Measurements from ENCODE around the gene ATP1A1.

Gene ATP1A1

DNA sequence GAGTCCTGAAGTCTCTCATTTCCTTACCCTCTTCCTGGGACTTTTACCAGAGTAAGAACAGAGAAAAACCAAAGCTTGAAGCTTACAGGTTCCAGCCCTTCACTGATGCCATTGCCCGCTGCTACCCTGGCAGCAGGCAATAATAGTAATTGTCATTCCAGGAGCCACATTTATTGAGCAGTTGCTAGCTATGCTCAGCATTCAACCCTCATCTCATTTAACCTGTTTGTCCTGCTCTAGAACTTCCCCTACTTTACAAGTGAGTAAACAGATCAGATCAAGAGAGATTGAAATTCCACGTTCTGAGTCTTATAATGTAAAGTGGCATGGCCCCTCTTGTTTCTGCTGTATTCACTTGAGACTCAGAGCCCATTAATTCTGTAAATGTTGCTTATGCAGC is 80.4 kb downstream of the ATP1A1 start:
- Mint-ChIP-seq H3K9me3 (no peaks in the 10 kb centered on the region), H3K27ac (no peak overlapping the region), H3K4me3 (no peak overlapping the region), H3K27me3 (peaks cover 2 to 8% of the 10 kb centered on the region in 2 donors), H3K4me1 (no peaks in the 10 kb centered on the region), H3K36me3 (peaks cover 0 to 3% of the 10 kb centered on the region in 2 donors)
- DNase-seq (no peak), ATAC-seq (replicated peaks) (no peak)

DNA sequence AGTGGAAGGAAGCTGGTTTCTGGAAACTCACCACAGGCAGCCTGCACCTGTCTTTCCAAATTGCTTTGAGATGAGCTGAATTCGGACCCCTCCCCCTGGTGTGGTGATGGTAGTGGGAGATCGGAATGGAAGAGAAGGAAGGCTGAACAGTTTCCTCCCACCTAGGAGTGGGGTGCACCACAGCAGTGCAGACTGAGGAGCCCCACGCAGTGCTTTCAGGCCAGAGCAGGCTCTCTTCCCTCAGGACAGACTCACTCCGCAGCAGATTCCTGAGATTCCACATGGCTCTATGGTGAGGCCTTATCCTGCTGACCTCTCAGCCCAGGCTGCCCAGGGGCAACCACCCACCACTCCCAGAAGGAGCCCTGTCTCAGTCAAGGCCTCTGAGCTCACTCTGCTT is 80.9 kb downstream of the ATP1A1 start:
- Mint-ChIP-seq H3K9me3 (no peaks in the 10 kb centered on the region), H3K4me1 (no peaks in the 10 kb centered on the region), H3K27ac (no peak overlapping the region), H3K4me3 (no peak overlapping the region), H3K27me3 (peaks cover 0 to 6% of the 10 kb centered on the region in 2 donors), H3K36me3 (peaks cover 0 to 3% of the 10 kb centered on the region in 2 donors)
- ATAC-seq (replicated peaks): no peak
- no peak for DNase-seq
